ENCODE measurements around the gene ARPC1B.
"Not testable (repeated sequence)": the region's sequence is repeated elsewhere in the genome, so short reads cannot be mapped to it uniquely, and the experiment has no call there.

ARPC1B gene

GRCh38 chr7:99409192-99409572 lies 34.7 kb downstream of the ARPC1B start:
- DNase-seq (ENCODE audit: low read depth, low spot score), result no peak

- no peak for DNase-seq (ENCODE audit: low read depth, low spot score)
These were observed 35.3 kb downstream of the ARPC1B start for GRCh38 chr7:99409806-99410205.

DNA sequence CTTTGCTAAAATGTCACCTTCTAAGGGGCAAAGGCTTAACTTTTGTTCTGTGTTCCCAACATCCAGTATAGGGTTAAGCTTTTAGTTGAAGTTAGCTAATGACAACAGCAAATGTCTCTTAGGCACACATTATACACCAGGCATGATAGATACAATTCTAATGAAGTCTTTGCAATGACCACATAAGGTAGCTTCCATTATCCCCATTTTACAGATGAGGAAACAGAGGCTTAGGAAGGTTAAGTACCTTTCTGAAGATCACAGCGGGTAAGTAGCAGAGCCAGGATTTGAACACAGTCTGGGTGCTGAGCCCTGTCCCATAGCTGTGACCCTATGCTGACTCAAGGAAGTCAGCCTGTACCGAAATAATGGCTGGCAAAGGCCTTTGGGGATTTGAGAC lies 36.1 kb downstream of the ARPC1B start:
- no peak for DNase-seq (ENCODE audit: low read depth, low spot score)

DNA sequence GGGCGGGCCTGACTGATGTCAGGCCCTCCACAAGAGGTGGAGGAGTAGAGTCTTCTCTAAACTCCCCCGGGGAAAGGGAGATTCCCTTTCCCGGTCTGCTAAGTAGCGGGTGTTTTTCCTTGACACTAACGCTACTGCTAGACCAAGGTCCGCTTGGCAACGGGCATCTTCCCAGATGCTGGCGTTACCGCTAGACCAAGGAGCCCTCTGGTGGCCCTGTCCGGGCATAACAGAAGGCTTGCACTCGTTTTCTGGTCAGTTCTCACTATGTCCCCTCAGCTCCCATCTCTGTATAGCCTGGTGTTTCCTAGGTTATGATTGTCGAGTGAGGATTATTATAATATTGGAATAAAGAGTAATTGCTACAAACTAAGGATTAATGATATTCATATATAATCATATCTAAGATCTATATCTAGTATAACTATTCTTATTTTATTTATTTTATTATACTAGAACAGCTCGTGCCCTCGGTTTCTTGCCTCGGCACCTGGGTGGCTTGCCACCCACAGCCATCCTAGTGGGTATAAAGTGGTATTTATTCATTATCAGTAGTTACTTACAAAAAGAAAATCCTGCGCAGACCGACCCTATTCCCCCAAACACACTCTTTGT lies 41.1 kb downstream of the ARPC1B start:
- DNase-seq (ENCODE audit: low read depth, low spot score), result not testable (repeated sequence)

- DNase-seq (ENCODE audit: low read depth, low spot score), result no peak
These were observed 43.7 kb downstream of the ARPC1B start for GRCh38 chr7:99418260-99418659.

- no peak for DNase-seq (ENCODE audit: low read depth, low spot score)
These were observed 44.9 kb downstream of the ARPC1B start for GRCh38 chr7:99419323-99420021.

DNA sequence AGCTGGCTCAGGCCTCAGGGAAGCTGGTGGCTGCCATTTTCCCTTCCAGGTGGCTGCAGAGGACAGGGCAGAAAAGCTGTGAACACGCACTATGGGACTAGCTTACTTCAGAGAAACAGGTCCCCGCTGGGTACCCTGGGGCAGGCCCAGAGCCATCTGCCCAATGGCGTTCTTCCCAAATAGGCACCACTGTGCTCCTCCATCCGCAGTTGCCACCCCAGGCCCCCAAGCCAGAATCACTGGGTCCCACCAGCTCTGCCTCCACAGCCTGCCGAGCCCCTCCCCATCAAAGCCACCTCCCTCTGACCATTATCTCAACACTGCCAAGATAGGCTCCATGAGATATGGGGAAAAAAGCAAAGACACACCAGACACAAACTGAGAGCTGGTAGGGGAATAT lies 45.7 kb downstream of the ARPC1B start:
- no peak for DNase-seq (ENCODE audit: low read depth, low spot score)

DNA sequence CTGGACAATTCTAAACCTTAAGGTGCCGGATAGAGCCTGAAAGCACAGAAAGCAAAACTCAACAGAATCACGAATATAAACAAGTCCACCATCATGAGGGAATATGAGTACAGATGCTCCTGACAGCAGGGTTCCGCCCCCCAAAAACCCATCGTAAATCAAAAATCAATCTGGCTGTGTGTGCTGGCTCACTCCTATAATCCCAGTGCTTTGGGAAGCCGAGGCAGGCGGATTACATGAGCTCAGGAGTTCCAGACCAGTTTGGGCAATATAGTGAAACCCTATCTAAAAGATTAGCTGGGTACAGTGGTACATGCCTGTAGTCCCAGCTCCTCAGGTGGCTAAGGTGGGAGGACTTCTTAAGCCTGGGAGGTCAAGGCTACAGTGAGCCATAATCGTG lies 46.5 kb downstream of the ARPC1B start:
- DNase-seq (ENCODE audit: low read depth, low spot score), result no peak

- DNase-seq (ENCODE audit: low read depth, low spot score), result no peak
These were observed 47.7 kb downstream of the ARPC1B start for GRCh38 chr7:99422186-99422585.

- DNase-seq (ENCODE audit: low read depth, low spot score), result no peak
These were observed 48.1 kb downstream of the ARPC1B start for GRCh38 chr7:99422625-99423024.

GRCh38 chr7:99424932-99425730 lies 50.6 kb downstream of the ARPC1B start:
- DNase-seq (ENCODE audit: low read depth, low spot score), result no peak

- DNase-seq (ENCODE audit: low read depth, low spot score), result no peak
These were observed 54.5 kb downstream of the ARPC1B start for GRCh38 chr7:99428972-99429566.

GRCh38 chr7:99429756-99430155 lies 55.2 kb downstream of the ARPC1B start:
- DNase-seq (ENCODE audit: low read depth, low spot score), result no peak

DNA sequence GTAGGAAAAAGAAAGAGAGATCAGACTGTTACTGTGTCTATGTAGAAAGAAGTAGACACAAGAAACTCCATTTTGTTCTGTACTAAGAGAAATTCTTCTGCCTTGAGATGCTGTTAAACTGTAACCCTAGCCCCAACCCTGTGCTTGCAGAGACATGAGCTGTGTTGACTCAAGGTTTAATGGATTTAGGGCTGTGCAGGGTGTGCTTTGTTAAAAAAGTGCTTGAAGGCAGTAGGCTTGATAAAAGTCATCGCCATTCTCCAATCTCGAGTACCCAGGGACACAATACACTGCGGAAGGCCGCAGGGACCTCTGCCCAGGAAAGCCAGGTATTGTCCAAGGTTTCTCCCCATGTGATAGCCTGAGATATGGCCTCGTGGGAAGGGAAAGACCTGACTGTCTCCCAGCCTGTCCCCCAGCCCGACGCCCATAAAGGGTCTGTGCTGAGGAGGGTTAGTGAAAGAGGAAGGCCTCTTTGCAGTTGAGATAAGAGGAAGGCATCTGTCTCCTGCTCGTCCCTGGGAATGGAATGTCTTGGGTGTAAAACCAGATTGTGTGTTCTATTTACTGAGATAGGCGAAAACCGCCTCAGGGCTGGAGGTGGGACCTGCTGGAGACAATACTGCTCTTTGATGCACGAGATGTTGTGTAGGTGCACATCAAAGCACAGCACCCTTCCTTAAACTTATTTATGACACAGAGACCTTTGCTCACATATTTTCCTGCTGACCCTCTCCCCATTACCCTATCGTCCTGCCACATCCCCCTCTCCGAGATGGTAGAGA lies 57.4 kb downstream of the ARPC1B start:
- not testable (repeated sequence) for DNase-seq (ENCODE audit: low read depth, low spot score)

GRCh38 chr7:99433158-99433557 lies 58.6 kb downstream of the ARPC1B start:
- no peak for DNase-seq (ENCODE audit: low read depth, low spot score)

GRCh38 chr7:99437946-99438572 lies 63.5 kb downstream of the ARPC1B start:
- no peak for DNase-seq (ENCODE audit: low read depth, low spot score)

DNA sequence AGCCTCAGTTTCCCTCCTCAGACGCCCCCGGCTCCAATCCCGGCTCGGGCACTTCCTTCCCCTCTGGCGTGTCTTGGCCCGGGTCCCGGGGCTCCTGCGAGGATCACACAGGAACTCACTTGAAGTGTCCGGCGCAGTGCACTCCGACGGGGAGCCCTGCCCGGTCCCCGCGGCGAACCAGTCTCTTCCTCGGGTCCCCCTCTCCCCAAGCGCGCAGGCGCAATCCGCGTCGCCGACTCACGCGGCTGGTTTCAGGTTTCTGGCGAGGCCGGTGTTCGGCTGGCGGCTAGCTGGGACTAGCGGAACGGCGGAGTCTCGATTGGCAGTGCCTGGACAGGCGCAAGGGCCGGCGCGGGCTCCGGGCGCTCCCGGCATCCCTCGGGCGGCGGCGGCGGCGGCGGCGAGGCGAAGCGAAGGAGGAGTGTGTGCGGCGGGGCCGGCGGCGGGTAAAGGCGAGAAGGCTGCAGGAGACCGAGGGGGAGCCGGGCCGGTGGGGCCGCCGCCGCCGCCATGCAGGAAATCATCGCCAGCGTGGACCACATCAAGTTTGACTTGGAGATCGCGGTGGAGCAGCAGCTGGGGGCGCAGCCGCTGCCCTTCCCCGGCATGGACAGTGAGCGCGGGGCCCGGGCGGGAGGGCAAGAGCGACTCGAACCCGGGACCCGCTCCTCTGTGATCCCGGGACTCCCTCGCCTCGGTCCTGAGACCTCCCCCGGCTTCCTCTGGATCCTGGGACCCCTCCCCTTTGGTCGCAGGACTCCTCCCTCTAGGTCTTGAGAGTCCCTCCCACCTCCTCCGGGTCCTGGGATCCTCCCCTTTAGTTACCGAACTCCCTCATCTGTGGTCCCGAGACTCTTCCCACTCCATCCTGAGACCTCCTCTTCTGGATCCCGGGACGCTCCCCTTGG lies 64.3 kb downstream of the ARPC1B start, which contains the start of the genes CPSF4 and PTCD1:
CPSF4 (plus strand) TSS at position 371 of the 908 bp plus-strand sequence; CDS start at position 511, 140 bp downstream.
PTCD1 (minus strand) TSS at position 226 of the 908 bp plus-strand sequence. CDS start 3,556 bp downstream, outside the sequence.
- DNase-seq (ENCODE audit: low read depth, low spot score), result peak; percentile 82

- no peak for DNase-seq (ENCODE audit: low read depth, low spot score)
These were observed 65.7 kb downstream of the ARPC1B start for GRCh38 chr7:99440195-99440594.
